IPS DF 4.7 (cell line): ENCODE measurements around the gene BAIAP2L1.

Source experiments
- DNase-seq: peaks from one replicate; pipeline ENCODE4 v3.0.0-alpha.2; 2013; ENCODE audit warnings: low spot score; ENCODE audit errors: extremely low read depth

Gene BAIAP2L1

GRCh38 chr7:98280296-98280695 is 120.6 kb downstream of the BAIAP2L1 start:
- no peak for DNase-seq

GRCh38 chr7:98278936-98279335 is 122.0 kb downstream of the BAIAP2L1 start:
- no peak for DNase-seq

- no peak for DNase-seq
Measured at GRCh38 chr7:98278408-98278807, 122.5 kb downstream of the BAIAP2L1 start.

GRCh38 chr7:98276241-98276761 is 124.6 kb downstream of the BAIAP2L1 start:
- no peak for DNase-seq

GRCh38 chr7:98267303-98267702 is 133.6 kb downstream of the BAIAP2L1 start:
- DNase-seq: no peak

- no peak for DNase-seq
Measured at GRCh38 chr7:98266840-98267239, 134.1 kb downstream of the BAIAP2L1 start.

- no peak for DNase-seq
Measured at GRCh38 chr7:98265841-98266271, 135.0 kb downstream of the BAIAP2L1 start.

GRCh38 chr7:98257701-98258100 is 143.2 kb downstream of the BAIAP2L1 start:
- DNase-seq: no peak

- DNase-seq: no peak
Measured at GRCh38 chr7:98256431-98256830, 144.5 kb downstream of the BAIAP2L1 start.

- no peak for DNase-seq
Measured at GRCh38 chr7:98254951-98255610, 145.8 kb downstream of the BAIAP2L1 start.

GRCh38 chr7:98254516-98254915 is 146.4 kb downstream of the BAIAP2L1 start:
- DNase-seq: no peak

- DNase-seq: no peak
Measured at GRCh38 chr7:98252425-98253054, 148.3 kb downstream of the BAIAP2L1 start.

- peak; percentile 69 for DNase-seq
Measured at GRCh38 chr7:98251601-98252424, 149.1 kb downstream of the BAIAP2L1 start, which contains the start of gene TECPR1. TSS of gene TECPR1 (minus strand) at chr7:98252232. CDS start at chr7:98246146, 6,086 bp downstream.

GRCh38 chr7:98251231-98251600 is 149.7 kb downstream of the BAIAP2L1 start:
- no peak for DNase-seq

- DNase-seq: no peak
Measured at GRCh38 chr7:98250789-98251188, 150.1 kb downstream of the BAIAP2L1 start.

- no peak for DNase-seq
Measured at GRCh38 chr7:98249106-98249505, 151.8 kb downstream of the BAIAP2L1 start.

- DNase-seq: no peak
Measured at GRCh38 chr7:98248156-98248555, 152.7 kb downstream of the BAIAP2L1 start.

- DNase-seq: no peak
Measured at GRCh38 chr7:98244871-98245270, 156.0 kb downstream of the BAIAP2L1 start.

GRCh38 chr7:98242934-98243333 is 158.0 kb downstream of the BAIAP2L1 start:
- no peak for DNase-seq

GRCh38 chr7:98242342-98242741 is 158.5 kb downstream of the BAIAP2L1 start:
- DNase-seq: no peak

GRCh38 chr7:98241674-98242241 is 159.1 kb downstream of the BAIAP2L1 start:
- no peak for DNase-seq
